ENCODE results near the gene CORO7.

- TF ChIP-seq CTCF (conservative IDR thresholded peaks at IDR 0.05) (no peak), ZFX (IDR thresholded peaks at IDR 0.05) (no peak)
These were observed 69.4 kb downstream of the CORO7 start for GRCh38 chr16:4347010-4347409.
